Nephron (organoid): ENCODE data around the gene FAM76A.
"Not testable (repeated sequence)": the region's sequence is repeated elsewhere in the genome, so short reads cannot be mapped to it uniquely, and the experiment has no call there.

Experiments used
- H3K27ac Mint-ChIP-seq, 3 experiments: 2 replicates each; pipeline ENCODE4 v1.8.0; 2020; ENCODE audit warnings: mixed read lengths in 3 of 3, mild to moderate bottlenecking in 2 of 3, moderate library complexity in 1 of 3
- H3K27me3 Mint-ChIP-seq: 2 replicates; pipeline ENCODE4 v1.8.0; 2021; ENCODE audit warnings: low read depth, mild to moderate bottlenecking, moderate library complexity, mixed read lengths
- H3K36me3 Mint-ChIP-seq: 2 replicates; pipeline ENCODE4 v1.8.0; 2020; ENCODE audit warnings: low read depth, mixed read lengths
- H3K4me1 Mint-ChIP-seq: 2 replicates; pipeline ENCODE4 v1.8.0; 2020; ENCODE audit warnings: mixed read lengths
- H3K4me3 Mint-ChIP-seq, 3 experiments: 2 replicates each; pipeline ENCODE4 v1.8.0; 2020; ENCODE audit warnings: mild to moderate bottlenecking in 3 of 3, mixed read lengths in 3 of 3, moderate library complexity in 2 of 3
- H3K9me3 Mint-ChIP-seq: 2 replicates; pipeline ENCODE4 v1.8.0; 2020; ENCODE audit warnings: mixed read lengths
- CTCF ChIP-seq, 3 experiments: fragments of 200-600 bp; sonication (generic); IDR thresholded peaks; one replicate each; pipeline ENCODE4 v1.5.0; 2021; ENCODE audit warnings: antibody characterized with exemption in 3 of 3; ENCODE audit not compliant: unreplicated experiment in 3 of 3

The FAM76A gene

GRCh38 chr1:27725374-27726172 is at the start of gene FAM76A:
Gene FAM76A, plus strand, starts transcription at chr1:27725961. Its CDS starts 120 bp downstream, at chr1:27726081.
- Mint-ChIP-seq H3K27me3 (no peaks in the 10 kb centered on the region), H3K36me3 (peaks cover 11% of the 10 kb centered on the region), H3K4me1 (peaks cover 12% of the 10 kb centered on the region), H3K27ac (peak within 1 kb of the TSS; percentile 93 to 99 (median 98)), H3K4me3 (peak within 1 kb of the TSS; percentile 87 to 92 (median 90)), H3K9me3 (no peaks in the 10 kb centered on the region)
- TF ChIP-seq CTCF (IDR thresholded peaks at IDR 0.05; ENCODE audit: unreplicated experiment in 3 of 3) = peak in 2 of 3 experiments; percentile 45 to 69

GRCh38 chr1:27676410-27676809 is 49.4 kb upstream of the FAM76A start:
- H3K36me3 Mint-ChIP-seq = peaks cover 2% of the 10 kb centered on the region

GRCh38 chr1:27678747-27679146 is 47.0 kb upstream of the FAM76A start:
- H3K27me3 Mint-ChIP-seq = no peaks in the 10 kb centered on the region
- peaks cover 6% of the 10 kb centered on the region for H3K36me3 Mint-ChIP-seq
- no peak overlapping the region for H3K4me3 Mint-ChIP-seq
- no peak overlapping the region for H3K27ac Mint-ChIP-seq
- H3K9me3 Mint-ChIP-seq = peaks cover 32% of the 10 kb centered on the region
- no peak for TF ChIP-seq CTCF (IDR thresholded peaks at IDR 0.05; ENCODE audit: unreplicated experiment in 3 of 3)
- peaks cover 4% of the 10 kb centered on the region for H3K4me1 Mint-ChIP-seq

More at GRCh38 chr1:27676410-27676809, 49.4 kb upstream of the FAM76A start:
- Mint-ChIP-seq H3K27ac (no peak overlapping the region), H3K4me3 (no peak overlapping the region), H3K4me1 (peaks cover 20% of the 10 kb centered on the region), H3K27me3 (no peaks in the 10 kb centered on the region), H3K9me3 (peaks cover 17% of the 10 kb centered on the region)
- no peak for TF ChIP-seq CTCF (IDR thresholded peaks at IDR 0.05; ENCODE audit: unreplicated experiment in 3 of 3)

- not testable (repeated sequence) for H3K27me3 Mint-ChIP-seq, H3K27ac Mint-ChIP-seq, H3K36me3 Mint-ChIP-seq, H3K4me3 Mint-ChIP-seq, H3K4me1 Mint-ChIP-seq
- H3K9me3 Mint-ChIP-seq = peaks cover 32% of the 10 kb centered on the region
Observed at GRCh38 chr1:27680225-27680791, 45.5 kb upstream of the FAM76A start.

GRCh38 chr1:27681580-27681979 is 44.2 kb upstream of the FAM76A start:
- H3K36me3 Mint-ChIP-seq, H3K27me3 Mint-ChIP-seq, H3K27ac Mint-ChIP-seq, H3K4me3 Mint-ChIP-seq: not testable (repeated sequence)
- Mint-ChIP-seq H3K9me3 (peaks cover 32% of the 10 kb centered on the region), H3K4me1 (peaks cover 16% of the 10 kb centered on the region)

- Mint-ChIP-seq H3K4me1 (peaks cover 22% of the 10 kb centered on the region), H3K36me3 (peaks cover 6% of the 10 kb centered on the region), H3K4me3 (no peak overlapping the region), H3K9me3 (peaks cover 32% of the 10 kb centered on the region), H3K27ac (no peak overlapping the region), H3K27me3 (peaks cover 3% of the 10 kb centered on the region)
- TF ChIP-seq CTCF (IDR thresholded peaks at IDR 0.05; ENCODE audit: unreplicated experiment in 3 of 3) = no peak
Observed at GRCh38 chr1:27682351-27682944, 43.3 kb upstream of the FAM76A start.
